MCF 10A (cell line): ENCODE data around the gene NAALADL2. TPM values are rescaled to one million over a fixed set of nuclear protein-coding genes. Genes with fewer than 3 reads are reported as not detected.

Source experiments
- BruUV-seq: library from RNA; stranded (reverse); fragments of 400-500 nt; replicated peaks from 2 replicates; lab custom pipeline; 2021; lab: Mats Ljungman, UMichigan
- CTCF ChIA-PET: fragments of 300-600 bp; sonication (Branson Sonifier 250); formaldehyde crosslinking; extraction: SDS; loops from one replicate; lab custom pipeline; 2021; ENCODE audit warnings: antibody characterized with exemption, inconsistent platforms; lab: Yijun Ruan, JAX
- POLR2A ChIA-PET: fragments of 300-600, 350-650 bp; sonication (Branson Sonifier 250); formaldehyde crosslinking; extraction: SDS; loops from one replicate; lab custom pipeline; 2020; ENCODE audit warnings: antibody characterized with exemption, inconsistent platforms; lab: Yijun Ruan, JAX
- DNase-seq: peaks from one replicate; pipeline ENCODE4 v3.0.0-alpha.2; 2018; ENCODE audit not compliant: unreplicated experiment
- H3K27ac Mint-ChIP-seq: one replicate; pipeline ENCODE4 v1.8.0; 2022; ENCODE audit warnings: mild to moderate bottlenecking, low read depth, mixed read lengths; ENCODE audit not compliant: unreplicated experiment
- H3K27me3 Mint-ChIP-seq: one replicate; pipeline ENCODE4 v1.8.0; 2022; ENCODE audit warnings: mixed read lengths; ENCODE audit not compliant: insufficient read depth, unreplicated experiment
- H3K36me3 Mint-ChIP-seq: one replicate; pipeline ENCODE4 v1.8.0; 2022; ENCODE audit warnings: mild to moderate bottlenecking, moderate library complexity, mixed read lengths; ENCODE audit not compliant: insufficient read depth, unreplicated experiment
- H3K4me1 Mint-ChIP-seq: one replicate; pipeline ENCODE4 v1.8.0; 2022; ENCODE audit warnings: mixed read lengths; ENCODE audit not compliant: insufficient read depth, unreplicated experiment
- H3K4me3 Mint-ChIP-seq: one replicate; pipeline ENCODE4 v1.8.0; 2022; ENCODE audit warnings: mild to moderate bottlenecking, moderate library complexity, mixed read lengths; ENCODE audit not compliant: unreplicated experiment
- H3K9me3 Mint-ChIP-seq: one replicate; pipeline ENCODE4 v1.8.0; 2022; ENCODE audit warnings: mixed read lengths; ENCODE audit not compliant: unreplicated experiment
- CTCF ChIP-seq: fragments of 200-600 bp; IDR thresholded peaks from one replicate; pipeline ENCODE4 v1.8.0; 2022; ENCODE audit warnings: antibody characterized with exemption, mild to moderate bottlenecking; ENCODE audit not compliant: unreplicated experiment
- intact Hi-C: fragments of 100-400 bp; cut with micrococcal nuclease; formaldehyde crosslinking; loops from 2 replicates; pipeline ENCODE4 v1.14.1; 2022
- microRNA-seq: library from miRNA; unstranded; fragments of <30 nt; microRNA quantifications from one replicate; pipeline ENCODE4 v1.2.0, GENCODE V29; 2022
- total RNA-seq: library from RNA; stranded (reverse); gene quantifications from 2 replicates; pipeline ENCODE4 v1.2.3, GENCODE V29; 2022

Gene NAALADL2
- total RNA-seq, 1 experiment from 2014 or later: 4.2 TPM

DNA sequence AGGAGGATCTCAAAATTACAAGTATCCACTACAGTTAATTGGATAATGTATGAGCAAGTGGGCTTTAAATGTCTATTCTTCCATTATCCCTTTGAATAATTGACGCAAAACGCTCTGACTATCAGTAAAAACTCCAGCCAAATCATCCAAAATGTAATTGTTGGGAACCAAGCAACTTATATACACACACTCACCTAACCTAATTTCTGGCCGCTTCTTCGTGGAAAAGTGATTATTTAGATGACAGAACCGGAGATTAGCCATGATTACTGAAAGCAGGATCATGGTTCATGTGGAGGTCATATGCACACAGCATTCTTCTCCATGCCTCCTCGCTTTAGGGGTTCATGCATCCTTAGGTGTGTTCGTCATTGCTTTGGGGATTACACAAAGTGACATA is 992.4 kb downstream of the NAALADL2 start:
- Mint-ChIP-seq H3K36me3 (no peaks in the 10 kb centered on the region), H3K27ac (no peak overlapping the region), H3K4me3 (no peak overlapping the region), H3K4me1 (no peaks in the 10 kb centered on the region), H3K27me3 (no peaks in the 10 kb centered on the region), H3K9me3 (no peaks in the 10 kb centered on the region)
- DNase-seq: no peak
- CTCF ChIA-PET: no interaction called here
- no TSS peak for BruUV-seq
- POLR2A ChIA-PET: no interaction called here
- intact Hi-C loops: no loop called here
- no peak for TF ChIP-seq CTCF

GRCh38 chr3:175852560-175852959 is 993.4 kb downstream of the NAALADL2 start:
- Mint-ChIP-seq H3K4me1 (no peaks in the 10 kb centered on the region), H3K27me3 (no peaks in the 10 kb centered on the region), H3K27ac (no peak overlapping the region), H3K36me3 (no peaks in the 10 kb centered on the region), H3K9me3 (no peaks in the 10 kb centered on the region), H3K4me3 (no peak overlapping the region)
- intact Hi-C loops: no loop called here
- DNase-seq: no peak
- TF ChIP-seq CTCF: no peak
- no TSS peak for BruUV-seq
- ChIA-PET CTCF (interaction anchor here (0.5 kb wide), 1 partner anchor 954 kb away, joined by 3 read pairs; no protein-coding TSS in a partner anchor), POLR2A (interaction anchor here (0.6 kb wide), 1 partner anchor 370 kb away, joined by 3 read pairs; no protein-coding TSS in a partner anchor)

- Mint-ChIP-seq H3K27me3 (no peaks in the 10 kb centered on the region), H3K4me1 (no peaks in the 10 kb centered on the region), H3K36me3 (no peaks in the 10 kb centered on the region), H3K9me3 (no peaks in the 10 kb centered on the region), H3K4me3 (no peak overlapping the region), H3K27ac (no peak overlapping the region)
- POLR2A ChIA-PET: no interaction called here
- no TSS peak for BruUV-seq
- no peak for TF ChIP-seq CTCF
- no peak for DNase-seq
- intact Hi-C loops: no loop called here
- CTCF ChIA-PET: interaction anchor here (0.5 kb wide), 1 partner anchor 757 kb away, joined by 3 read pairs; no protein-coding TSS in a partner anchor
Measured at GRCh38 chr3:175857666-175858270, 998.6 kb downstream of the NAALADL2 start.

Small RNA genes lying within 50 kb of the gene (microRNA-seq; reads per million reads assigned to microRNA genes)
- not detected for gene MIR4789
